Effector memory CD8-positive, alpha-beta T cell (primary cell): Measurements from ENCODE around the gene FOXC1.

Source experiments
- ATAC-seq: fragments of 150-1000 bp; cut with Tn5 transposase; replicated peaks from 2 replicates; pipeline ENCODE4 v1.10.0; 2021; ENCODE audit warnings: mild to moderate bottlenecking, moderate library complexity
- DNase-seq, 3 experiments: peaks; one replicate each; pipeline ENCODE4 v3.0.0; 2021
- H3K27ac Mint-ChIP-seq, 2 donors: one replicate each; pipeline ENCODE4 v1.8.0; 2022; ENCODE audit warnings: mild to moderate bottlenecking in 2 of 2, mixed read lengths in 2 of 2, moderate library complexity in 2 of 2
- H3K27me3 Mint-ChIP-seq, 2 donors: one replicate each; pipeline ENCODE4 v1.8.0; 2022; ENCODE audit warnings: mixed read lengths in 2 of 2
- H3K36me3 Mint-ChIP-seq: one replicate; pipeline ENCODE4 v1.8.0; 2022; ENCODE audit warnings: mild to moderate bottlenecking, moderate library complexity, mixed read lengths; ENCODE audit not compliant: insufficient read depth
- H3K4me1 Mint-ChIP-seq, 2 donors: one replicate each; pipeline ENCODE4 v1.8.0; 2022; ENCODE audit warnings: low read depth in 2 of 2, mixed read lengths in 2 of 2
- H3K4me3 Mint-ChIP-seq, 2 donors: one replicate each; pipeline ENCODE4 v1.8.0; 2022; ENCODE audit warnings: mild to moderate bottlenecking in 2 of 2, mixed read lengths in 2 of 2, moderate library complexity in 2 of 2
- H3K9me3 Mint-ChIP-seq, 2 donors: one replicate each; pipeline ENCODE4 v1.8.0; 2022; ENCODE audit warnings: mixed read lengths in 2 of 2

The FOXC1 gene

GRCh38 chr6:1614448-1615150, 4.9 kb downstream of the FOXC1 start:
- DNase-seq, result no peak
- ATAC-seq, result peak; percentile 30
- Mint-ChIP-seq H3K27me3 (peaks cover 51 to 68% of the 10 kb centered on the region in 2 donors), H3K27ac (no peak overlapping the region), H3K4me1 (peaks cover 9 to 11% of the 10 kb centered on the region in 2 donors), H3K36me3 (peaks cover 12% of the 10 kb centered on the region), H3K4me3 (no peak overlapping the region), H3K9me3 (no peaks in the 10 kb centered on the region)

GRCh38 chr6:1615151-1615852, 5.6 kb downstream of the FOXC1 start:
- H3K27ac Mint-ChIP-seq, result no peak overlapping the region
- H3K27me3 Mint-ChIP-seq, result peaks cover 51 to 67% of the 10 kb centered on the region in 2 donors
- H3K4me1 Mint-ChIP-seq, result peaks cover 9 to 11% of the 10 kb centered on the region in 2 donors
- peaks cover 12% of the 10 kb centered on the region for H3K36me3 Mint-ChIP-seq
- H3K4me3 Mint-ChIP-seq, result peak overlapping the region in 1 of 2 donors; percentile 19
- DNase-seq (no peak), ATAC-seq (no peak)
- H3K9me3 Mint-ChIP-seq, result no peaks in the 10 kb centered on the region

GRCh38 chr6:1615853-1616420, 6.2 kb downstream of the FOXC1 start:
- no peaks in the 10 kb centered on the region for H3K9me3 Mint-ChIP-seq

GRCh38 chr6:1616701-1617463, 7.2 kb downstream of the FOXC1 start:
- no peak for ATAC-seq
- no peak for DNase-seq
- no peaks in the 10 kb centered on the region for H3K9me3 Mint-ChIP-seq
- H3K27me3 Mint-ChIP-seq, result peaks cover 46 to 63% of the 10 kb centered on the region in 2 donors
- H3K4me3 Mint-ChIP-seq, result no peak overlapping the region
- peaks cover 8% of the 10 kb centered on the region for H3K36me3 Mint-ChIP-seq
- no peak overlapping the region for H3K27ac Mint-ChIP-seq
- peaks cover 6 to 10% of the 10 kb centered on the region in 2 donors for H3K4me1 Mint-ChIP-seq

More at GRCh38 chr6:1615853-1616420, 6.2 kb downstream of the FOXC1 start:
- Mint-ChIP-seq H3K36me3 (peaks cover 9% of the 10 kb centered on the region), H3K4me1 (peaks cover 6 to 11% of the 10 kb centered on the region in 2 donors), H3K4me3 (no peak overlapping the region), H3K27ac (no peak overlapping the region), H3K27me3 (peaks cover 47 to 61% of the 10 kb centered on the region in 2 donors)
- no peak for ATAC-seq
- no peak for DNase-seq

- Mint-ChIP-seq H3K9me3 (no peaks in the 10 kb centered on the region), H3K27me3 (peaks cover 46 to 63% of the 10 kb centered on the region in 2 donors), H3K36me3 (peaks cover under 1% of the 10 kb centered on the region), H3K4me1 (peaks cover 0 to 3% of the 10 kb centered on the region in 2 donors), H3K4me3 (no peak overlapping the region), H3K27ac (no peak overlapping the region)
- ATAC-seq, result no peak
- DNase-seq, result no peak
These were observed 8.0 kb downstream of the FOXC1 start for GRCh38 chr6:1617466-1618310.

GRCh38 chr6:1618311-1619097, 8.8 kb downstream of the FOXC1 start:
- Mint-ChIP-seq H3K4me3 (no peak overlapping the region), H3K36me3 (no peaks in the 10 kb centered on the region), H3K4me1 (peaks cover 0 to 3% of the 10 kb centered on the region in 2 donors), H3K27me3 (peaks cover 42 to 62% of the 10 kb centered on the region in 2 donors), H3K27ac (no peak overlapping the region), H3K9me3 (no peaks in the 10 kb centered on the region)
- DNase-seq, result no peak
- ATAC-seq, result no peak

GRCh38 chr6:1619098-1619672, 9.5 kb downstream of the FOXC1 start:
- no peak overlapping the region for H3K27ac Mint-ChIP-seq

GRCh38 chr6:1619673-1620503, 10.2 kb downstream of the FOXC1 start:
- H3K4me3 Mint-ChIP-seq, result no peak overlapping the region
- ATAC-seq, result no peak
- peaks cover under 1 to 3% of the 10 kb centered on the region in 2 donors for H3K4me1 Mint-ChIP-seq
- no peak overlapping the region for H3K27ac Mint-ChIP-seq
- no peak for DNase-seq
- no peaks in the 10 kb centered on the region for H3K36me3 Mint-ChIP-seq
- H3K9me3 Mint-ChIP-seq, result no peaks in the 10 kb centered on the region
- peaks cover 43 to 68% of the 10 kb centered on the region in 2 donors for H3K27me3 Mint-ChIP-seq

More at GRCh38 chr6:1619098-1619672, 9.5 kb downstream of the FOXC1 start:
- peaks cover 0 to 3% of the 10 kb centered on the region in 2 donors for H3K4me1 Mint-ChIP-seq
- H3K4me3 Mint-ChIP-seq, result no peak overlapping the region
- ATAC-seq (no peak), DNase-seq (no peak)
- peaks cover 43 to 64% of the 10 kb centered on the region in 2 donors for H3K27me3 Mint-ChIP-seq
- no peaks in the 10 kb centered on the region for H3K9me3 Mint-ChIP-seq
- H3K36me3 Mint-ChIP-seq, result no peaks in the 10 kb centered on the region

GRCh38 chr6:1620504-1621069, 10.9 kb downstream of the FOXC1 start:
- no peak overlapping the region for H3K27ac Mint-ChIP-seq

GRCh38 chr6:1621070-1621701, 11.5 kb downstream of the FOXC1 start:
- H3K27me3 Mint-ChIP-seq, result peaks cover 49 to 71% of the 10 kb centered on the region in 2 donors
- H3K9me3 Mint-ChIP-seq, result no peaks in the 10 kb centered on the region
- peaks cover 10 to 12% of the 10 kb centered on the region in 2 donors for H3K4me1 Mint-ChIP-seq
- ATAC-seq, result no peak
- DNase-seq, result no peak
- no peak overlapping the region for H3K27ac Mint-ChIP-seq
- no peaks in the 10 kb centered on the region for H3K36me3 Mint-ChIP-seq
- H3K4me3 Mint-ChIP-seq, result no peak overlapping the region

More at GRCh38 chr6:1620504-1621069, 10.9 kb downstream of the FOXC1 start:
- ATAC-seq (no peak), DNase-seq (no peak)
- H3K36me3 Mint-ChIP-seq, result no peaks in the 10 kb centered on the region
- no peak overlapping the region for H3K4me3 Mint-ChIP-seq
- H3K4me1 Mint-ChIP-seq, result peaks cover 8 to 9% of the 10 kb centered on the region in 2 donors
- H3K9me3 Mint-ChIP-seq, result no peaks in the 10 kb centered on the region
- peaks cover 48 to 71% of the 10 kb centered on the region in 2 donors for H3K27me3 Mint-ChIP-seq
